Activated naive CD4-positive, alpha-beta T cell treated with anti-CD3 and anti-CD28 coated beads, Interleukin-2, amount 50 U/mL, for 24 hours (primary cell): ENCODE measurements around the gene IPO8.
"Not testable (repeated sequence)": the region's sequence is repeated elsewhere in the genome, so short reads cannot be mapped to it uniquely, and the experiment has no call there.

Source experiments
- H3K27ac Mint-ChIP-seq: one replicate; pipeline ENCODE4 v1.8.0; 2021; ENCODE audit warnings: mild to moderate bottlenecking, mixed read lengths
- H3K27me3 Mint-ChIP-seq: one replicate; pipeline ENCODE4 v1.8.0; 2021; ENCODE audit warnings: mixed read lengths
- H3K36me3 Mint-ChIP-seq: one replicate; pipeline ENCODE4 v1.8.0; 2021; ENCODE audit warnings: mixed read lengths
- H3K4me1 Mint-ChIP-seq: one replicate; pipeline ENCODE4 v1.8.0; 2021; ENCODE audit warnings: mixed read lengths
- H3K4me3 Mint-ChIP-seq: one replicate; pipeline ENCODE4 v1.8.0; 2021; ENCODE audit warnings: mild to moderate bottlenecking, mixed read lengths
- H3K9me3 Mint-ChIP-seq: one replicate; pipeline ENCODE4 v1.8.0; 2021; ENCODE audit warnings: mixed read lengths

Gene IPO8

GRCh38 chr12:30631740-30632139, 63.9 kb downstream of the IPO8 start:
- Mint-ChIP-seq H3K36me3 (peaks cover 23% of the 10 kb centered on the region), H3K27me3 (no peaks in the 10 kb centered on the region), H3K9me3 (no peaks in the 10 kb centered on the region), H3K27ac (no peak overlapping the region), H3K4me3 (no peak overlapping the region), H3K4me1 (no peaks in the 10 kb centered on the region)

- Mint-ChIP-seq H3K4me3 (no peak overlapping the region), H3K9me3 (no peaks in the 10 kb centered on the region), H3K4me1 (no peaks in the 10 kb centered on the region), H3K27ac (no peak overlapping the region), H3K36me3 (peaks cover 20% of the 10 kb centered on the region), H3K27me3 (no peaks in the 10 kb centered on the region)
These were observed 64.7 kb downstream of the IPO8 start for GRCh38 chr12:30630979-30631285.

DNA sequence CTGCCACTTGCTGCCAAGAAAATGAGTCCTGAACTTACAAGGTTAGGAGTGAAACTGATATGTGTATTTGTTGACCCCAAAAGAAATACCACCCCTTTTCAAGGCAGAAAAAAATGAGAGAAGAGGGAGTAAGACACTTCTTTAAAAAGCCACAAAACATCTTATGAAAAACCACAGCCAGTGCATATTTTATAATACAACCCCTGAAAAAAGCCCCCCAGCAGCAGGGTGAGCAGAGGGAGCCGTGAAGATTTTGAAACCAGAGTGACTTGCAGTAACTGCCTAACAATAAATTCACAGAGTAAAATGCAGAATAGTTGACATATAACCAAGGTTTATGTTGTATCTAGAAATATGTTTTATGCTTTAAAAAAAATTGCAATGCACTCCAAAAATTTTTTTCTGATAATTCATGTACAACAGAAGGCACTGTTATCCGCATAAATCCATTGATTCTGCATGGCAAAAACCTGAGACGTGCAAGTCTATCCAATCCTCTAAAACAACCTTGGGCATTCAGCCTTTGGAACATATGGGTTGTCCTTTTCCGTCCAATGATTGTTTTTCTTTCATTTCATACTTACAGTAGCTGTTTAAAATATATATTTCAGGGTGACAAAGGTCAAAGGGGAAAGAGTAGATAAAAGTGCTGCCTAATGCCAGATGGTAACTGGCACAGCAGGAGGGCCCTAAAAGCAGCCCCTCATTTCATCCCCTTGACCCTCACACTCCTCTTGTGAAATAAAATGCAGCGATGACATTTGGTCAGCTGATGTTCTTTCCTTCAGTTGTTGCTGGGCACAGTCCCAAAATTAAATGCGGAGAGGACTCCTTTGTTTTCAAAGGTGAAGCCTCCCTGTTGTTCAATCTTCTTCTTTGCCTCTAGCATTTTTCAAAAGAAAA, 65.3 kb downstream of the IPO8 start:
- no peaks in the 10 kb centered on the region for H3K4me1 Mint-ChIP-seq
- H3K4me3 Mint-ChIP-seq, result no peak overlapping the region
- peaks cover 20% of the 10 kb centered on the region for H3K36me3 Mint-ChIP-seq
- no peaks in the 10 kb centered on the region for H3K9me3 Mint-ChIP-seq
- no peaks in the 10 kb centered on the region for H3K27me3 Mint-ChIP-seq
- H3K27ac Mint-ChIP-seq, result no peak overlapping the region

- Mint-ChIP-seq H3K9me3 (no peaks in the 10 kb centered on the region), H3K27ac (no peak overlapping the region), H3K36me3 (peaks cover 9% of the 10 kb centered on the region), H3K27me3 (no peaks in the 10 kb centered on the region), H3K4me3 (no peak overlapping the region), H3K4me1 (peaks cover 4% of the 10 kb centered on the region)
These were observed 68.8 kb downstream of the IPO8 start for GRCh38 chr12:30626847-30627246.

GRCh38 chr12:30624009-30624408, 71.7 kb downstream of the IPO8 start:
- Mint-ChIP-seq H3K4me1 (peaks cover 4% of the 10 kb centered on the region), H3K27me3 (no peaks in the 10 kb centered on the region), H3K27ac (no peak overlapping the region), H3K4me3 (no peak overlapping the region), H3K36me3 (peaks cover 6% of the 10 kb centered on the region), H3K9me3 (no peaks in the 10 kb centered on the region)

DNA sequence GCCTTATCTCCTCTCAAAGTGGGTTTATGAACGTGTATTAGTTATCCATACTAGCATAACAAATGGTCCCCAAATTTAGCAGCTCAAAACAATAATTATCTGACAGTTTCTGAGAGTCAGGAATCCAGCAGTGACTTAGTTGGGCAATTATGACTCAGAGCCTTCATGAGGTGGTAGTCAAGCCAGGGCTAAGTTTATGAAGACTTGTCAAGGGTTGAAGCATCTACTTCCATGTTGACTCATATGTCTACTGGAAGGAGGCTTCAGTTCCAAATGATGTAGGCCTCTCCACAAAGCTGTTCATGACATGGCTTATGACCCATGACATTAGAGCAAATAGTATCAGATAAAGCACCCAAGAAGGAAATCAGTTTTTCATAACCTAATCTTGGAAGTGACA, 73.2 kb downstream of the IPO8 start:
- H3K4me3 Mint-ChIP-seq, result no peak overlapping the region
- no peak overlapping the region for H3K27ac Mint-ChIP-seq
- peaks cover 4% of the 10 kb centered on the region for H3K4me1 Mint-ChIP-seq
- H3K27me3 Mint-ChIP-seq, result no peaks in the 10 kb centered on the region
- no peaks in the 10 kb centered on the region for H3K9me3 Mint-ChIP-seq
- H3K36me3 Mint-ChIP-seq, result peaks cover 3% of the 10 kb centered on the region

GRCh38 chr12:30621663-30622241, 73.9 kb downstream of the IPO8 start:
- H3K27ac Mint-ChIP-seq, H3K4me3 Mint-ChIP-seq, H3K4me1 Mint-ChIP-seq: not testable (repeated sequence)

GRCh38 chr12:30617346-30618016, 78.2 kb downstream of the IPO8 start:
- peaks cover 2% of the 10 kb centered on the region for H3K4me1 Mint-ChIP-seq
- H3K27me3 Mint-ChIP-seq, result no peaks in the 10 kb centered on the region
- no peak overlapping the region for H3K4me3 Mint-ChIP-seq
- no peak overlapping the region for H3K27ac Mint-ChIP-seq
- no peaks in the 10 kb centered on the region for H3K36me3 Mint-ChIP-seq
- no peaks in the 10 kb centered on the region for H3K9me3 Mint-ChIP-seq

More at GRCh38 chr12:30621663-30622241, 73.9 kb downstream of the IPO8 start:
- not testable (repeated sequence) for H3K9me3 Mint-ChIP-seq, H3K36me3 Mint-ChIP-seq, H3K27me3 Mint-ChIP-seq

- H3K27ac Mint-ChIP-seq, result no peak overlapping the region
- H3K4me3 Mint-ChIP-seq, result no peak overlapping the region
- peaks cover 4% of the 10 kb centered on the region for H3K9me3 Mint-ChIP-seq
- H3K4me1 Mint-ChIP-seq, result no peaks in the 10 kb centered on the region
- no peaks in the 10 kb centered on the region for H3K27me3 Mint-ChIP-seq
- no peaks in the 10 kb centered on the region for H3K36me3 Mint-ChIP-seq
These were observed 81.6 kb downstream of the IPO8 start for GRCh38 chr12:30614031-30614430.

- peaks cover 2% of the 10 kb centered on the region for H3K36me3 Mint-ChIP-seq
- no peaks in the 10 kb centered on the region for H3K4me1 Mint-ChIP-seq
- H3K27me3 Mint-ChIP-seq, result no peaks in the 10 kb centered on the region
- H3K27ac Mint-ChIP-seq, result no peak overlapping the region
- H3K9me3 Mint-ChIP-seq, result peaks cover 8% of the 10 kb centered on the region
- H3K4me3 Mint-ChIP-seq, result no peak overlapping the region
These were observed 82.4 kb downstream of the IPO8 start for GRCh38 chr12:30613119-30613830.

DNA sequence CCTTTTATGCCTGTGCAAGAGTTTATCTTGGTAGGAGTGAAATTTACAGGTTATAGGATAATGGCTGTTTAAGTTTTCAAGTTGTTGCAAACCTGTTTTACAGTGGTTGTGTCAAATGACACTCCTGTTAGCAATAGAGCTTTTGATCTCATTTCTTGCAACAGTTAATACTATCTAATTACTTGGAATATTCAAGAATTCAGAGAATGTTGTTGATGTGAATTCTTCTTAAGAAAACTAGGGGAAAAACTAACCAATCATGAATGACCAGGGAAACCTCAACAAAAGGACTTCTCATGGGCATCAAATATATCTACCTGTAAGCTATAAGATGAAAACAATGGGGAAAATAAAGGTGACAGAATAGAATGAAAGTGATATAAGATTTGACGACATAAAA, 85.0 kb downstream of the IPO8 start:
- Mint-ChIP-seq H3K4me3 (no peak overlapping the region), H3K4me1 (no peaks in the 10 kb centered on the region), H3K36me3 (peaks cover 5% of the 10 kb centered on the region), H3K9me3 (peaks cover 10% of the 10 kb centered on the region), H3K27ac (no peak overlapping the region), H3K27me3 (peaks cover 4% of the 10 kb centered on the region)

DNA sequence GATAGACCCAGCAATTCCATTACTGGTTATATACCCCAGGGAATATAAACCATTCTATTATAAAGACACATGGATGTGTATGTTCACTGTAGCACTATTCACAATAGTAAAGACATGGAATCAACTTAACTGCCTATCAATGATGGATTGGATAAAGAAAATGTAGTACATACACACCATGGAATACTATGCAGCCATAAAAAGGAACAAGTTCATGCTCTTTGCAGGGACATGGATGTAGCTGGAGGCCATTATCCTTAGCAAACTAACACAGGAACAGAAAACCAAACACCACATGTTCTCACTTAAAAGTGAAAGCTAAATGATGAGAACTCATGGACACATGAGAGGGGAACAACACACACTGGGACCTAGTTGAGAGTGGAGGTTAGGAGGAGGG, 85.8 kb downstream of the IPO8 start:
- not testable (repeated sequence) for H3K27ac Mint-ChIP-seq, H3K36me3 Mint-ChIP-seq, H3K4me1 Mint-ChIP-seq, H3K4me3 Mint-ChIP-seq
- Mint-ChIP-seq H3K9me3 (peaks cover 16% of the 10 kb centered on the region), H3K27me3 (peaks cover 10% of the 10 kb centered on the region)

DNA sequence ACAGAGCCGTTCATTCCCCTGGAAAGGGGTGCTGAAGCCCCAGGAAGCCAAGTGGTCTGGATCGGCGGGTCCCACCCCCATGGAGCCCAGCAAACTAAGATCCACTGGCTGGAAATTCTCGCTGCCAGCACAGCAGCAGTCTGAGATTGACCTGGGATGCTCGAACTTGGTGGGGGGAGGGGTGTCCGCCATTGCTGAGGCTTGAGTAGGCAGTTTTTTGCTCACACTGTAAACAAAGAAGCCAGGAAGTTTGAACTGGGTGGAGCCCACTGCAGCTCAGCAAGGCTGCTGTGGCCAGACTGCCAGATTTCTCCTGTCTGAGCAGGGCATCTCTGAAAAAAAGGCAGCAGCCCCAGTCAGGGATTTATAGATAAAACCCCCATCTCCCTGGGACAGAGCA, 91.4 kb downstream of the IPO8 start:
- H3K4me3 Mint-ChIP-seq, H3K27ac Mint-ChIP-seq, H3K4me1 Mint-ChIP-seq: not testable (repeated sequence)
- Mint-ChIP-seq H3K27me3 (peaks cover 13% of the 10 kb centered on the region), H3K36me3 (peaks cover 15% of the 10 kb centered on the region), H3K9me3 (peaks cover 30% of the 10 kb centered on the region)

DNA sequence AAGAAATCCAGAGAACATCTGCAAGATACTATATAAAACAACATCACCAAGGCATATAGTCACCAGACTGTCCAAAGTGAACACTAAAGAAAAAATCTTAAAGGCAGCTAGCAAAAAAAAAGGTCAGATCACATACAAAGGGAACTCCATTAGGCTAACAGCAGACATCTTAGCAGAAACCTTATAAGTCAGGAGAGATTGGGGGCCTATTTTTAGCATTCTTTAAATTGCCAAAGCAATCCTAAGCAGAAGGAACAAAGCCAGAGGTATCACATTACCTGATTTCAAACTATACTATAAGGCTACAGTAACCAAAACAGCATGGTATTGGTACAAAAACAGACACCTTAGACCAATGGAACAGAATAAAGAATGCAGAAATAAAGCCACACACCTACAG, 92.5 kb downstream of the IPO8 start:
- H3K27me3 Mint-ChIP-seq, result peaks cover 13% of the 10 kb centered on the region
- no peak overlapping the region for H3K4me3 Mint-ChIP-seq
- H3K4me1 Mint-ChIP-seq, result no peaks in the 10 kb centered on the region
- no peak overlapping the region for H3K27ac Mint-ChIP-seq
- H3K9me3 Mint-ChIP-seq, result peaks cover 23% of the 10 kb centered on the region
- peaks cover 14% of the 10 kb centered on the region for H3K36me3 Mint-ChIP-seq

GRCh38 chr12:30602678-30603077, 93.0 kb downstream of the IPO8 start:
- Mint-ChIP-seq H3K27me3 (peaks cover 12% of the 10 kb centered on the region), H3K4me3 (no peak overlapping the region), H3K27ac (no peak overlapping the region), H3K4me1 (no peaks in the 10 kb centered on the region), H3K36me3 (peaks cover 13% of the 10 kb centered on the region), H3K9me3 (peaks cover 22% of the 10 kb centered on the region)

DNA sequence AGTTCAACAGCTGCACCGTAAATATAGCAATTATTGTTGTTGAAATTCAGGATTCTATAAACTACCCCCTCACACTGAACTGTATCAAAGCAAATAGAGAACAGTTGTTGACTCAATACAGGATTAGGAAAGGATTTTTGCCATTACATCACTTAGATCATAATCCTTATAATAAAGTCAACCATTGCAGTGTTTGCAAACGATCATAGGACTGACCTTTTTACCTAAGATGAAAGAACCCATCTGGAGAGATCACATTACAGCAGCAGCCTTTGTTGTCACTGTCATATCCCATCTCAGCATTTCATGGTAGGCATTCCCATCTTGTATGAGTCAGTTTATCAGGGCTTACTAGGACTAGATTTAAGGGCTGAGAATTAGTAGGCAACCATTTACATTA, 96.1 kb downstream of the IPO8 start:
- no peaks in the 10 kb centered on the region for H3K4me1 Mint-ChIP-seq
- peaks cover 2% of the 10 kb centered on the region for H3K27me3 Mint-ChIP-seq
- H3K4me3 Mint-ChIP-seq, result no peak overlapping the region
- peaks cover 16% of the 10 kb centered on the region for H3K9me3 Mint-ChIP-seq
- H3K36me3 Mint-ChIP-seq, result peaks cover 6% of the 10 kb centered on the region
- H3K27ac Mint-ChIP-seq, result no peak overlapping the region
